SU-DHL-6 (cell line): ENCODE measurements around the gene KATNAL1.

Experiments used
- EZH2phosphoT487 ChIP-seq: fragments of 200-600 bp; sonication (generic), shearing (Covaris generic); conservative IDR thresholded peaks from 2 replicates; pipeline ENCODE4 v1.6.1; 2018; ENCODE audit warnings: mild to moderate bottlenecking, antibody characterized with exemption, low read length, moderate library complexity, mixed read lengths
- TF ChIP-seq, protein P1 (sequence below): fragments of 200-600 bp; sonication (generic); IDR thresholded peaks from one replicate; pipeline ENCODE4 v1.5.1; 2017; ENCODE audit warnings: antibody characterized with exemption, mild to moderate bottlenecking, low read length, moderate library complexity; ENCODE audit not compliant: insufficient read depth, poor library complexity, severe bottlenecking

DNA sequence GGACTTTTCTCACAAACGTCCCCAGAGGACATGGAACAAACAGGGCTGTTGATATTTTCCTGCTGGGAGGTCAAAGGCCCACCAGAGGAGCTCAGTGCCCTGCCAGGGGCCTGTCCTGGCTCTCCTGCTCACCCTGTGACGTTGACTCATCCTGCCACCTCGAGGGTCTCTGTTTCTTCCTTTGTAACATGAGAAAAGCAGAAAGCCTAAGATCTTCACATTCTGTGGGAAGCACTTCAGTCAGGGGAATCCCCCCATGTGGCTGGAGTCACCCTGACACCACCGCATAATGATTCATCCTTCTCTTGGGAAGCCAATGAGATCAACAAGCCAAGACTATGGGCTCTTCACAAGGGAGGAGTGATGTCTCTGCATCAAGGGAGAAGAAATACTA, 147.9 kb downstream of the KATNAL1 start:
- TF ChIP-seq, protein P1, sequence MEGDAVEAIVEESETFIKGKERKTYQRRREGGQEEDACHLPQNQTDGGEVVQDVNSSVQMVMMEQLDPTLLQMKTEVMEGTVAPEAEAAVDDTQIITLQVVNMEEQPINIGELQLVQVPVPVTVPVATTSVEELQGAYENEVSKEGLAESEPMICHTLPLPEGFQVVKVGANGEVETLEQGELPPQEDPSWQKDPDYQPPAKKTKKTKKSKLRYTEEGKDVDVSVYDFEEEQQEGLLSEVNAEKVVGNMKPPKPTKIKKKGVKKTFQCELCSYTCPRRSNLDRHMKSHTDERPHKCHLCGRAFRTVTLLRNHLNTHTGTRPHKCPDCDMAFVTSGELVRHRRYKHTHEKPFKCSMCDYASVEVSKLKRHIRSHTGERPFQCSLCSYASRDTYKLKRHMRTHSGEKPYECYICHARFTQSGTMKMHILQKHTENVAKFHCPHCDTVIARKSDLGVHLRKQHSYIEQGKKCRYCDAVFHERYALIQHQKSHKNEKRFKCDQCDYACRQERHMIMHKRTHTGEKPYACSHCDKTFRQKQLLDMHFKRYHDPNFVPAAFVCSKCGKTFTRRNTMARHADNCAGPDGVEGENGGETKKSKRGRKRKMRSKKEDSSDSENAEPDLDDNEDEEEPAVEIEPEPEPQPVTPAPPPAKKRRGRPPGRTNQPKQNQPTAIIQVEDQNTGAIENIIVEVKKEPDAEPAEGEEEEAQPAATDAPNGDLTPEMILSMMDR, result no peak
- no peak for TF ChIP-seq EZH2phosphoT487
